Measurements from ENCODE around the gene PON2.

Gene PON2

GRCh38 chr7:95476904-95477594 lies 42.2 kb upstream of the PON2 start:
- peak; percentile 21 for DNase-seq (ENCODE audit: low spot score)
- in situ Hi-C loops (cut with MboI; ENCODE audit: low pct_unique_long_range_greater_than_20kb, low sequenced_read_pairs, unreplicated experiment) = loop anchor here (25.0 kb wide), 1 partner anchor 1040 kb away; no protein-coding TSS in a partner anchor
- TF ChIP-seq, protein P1, sequence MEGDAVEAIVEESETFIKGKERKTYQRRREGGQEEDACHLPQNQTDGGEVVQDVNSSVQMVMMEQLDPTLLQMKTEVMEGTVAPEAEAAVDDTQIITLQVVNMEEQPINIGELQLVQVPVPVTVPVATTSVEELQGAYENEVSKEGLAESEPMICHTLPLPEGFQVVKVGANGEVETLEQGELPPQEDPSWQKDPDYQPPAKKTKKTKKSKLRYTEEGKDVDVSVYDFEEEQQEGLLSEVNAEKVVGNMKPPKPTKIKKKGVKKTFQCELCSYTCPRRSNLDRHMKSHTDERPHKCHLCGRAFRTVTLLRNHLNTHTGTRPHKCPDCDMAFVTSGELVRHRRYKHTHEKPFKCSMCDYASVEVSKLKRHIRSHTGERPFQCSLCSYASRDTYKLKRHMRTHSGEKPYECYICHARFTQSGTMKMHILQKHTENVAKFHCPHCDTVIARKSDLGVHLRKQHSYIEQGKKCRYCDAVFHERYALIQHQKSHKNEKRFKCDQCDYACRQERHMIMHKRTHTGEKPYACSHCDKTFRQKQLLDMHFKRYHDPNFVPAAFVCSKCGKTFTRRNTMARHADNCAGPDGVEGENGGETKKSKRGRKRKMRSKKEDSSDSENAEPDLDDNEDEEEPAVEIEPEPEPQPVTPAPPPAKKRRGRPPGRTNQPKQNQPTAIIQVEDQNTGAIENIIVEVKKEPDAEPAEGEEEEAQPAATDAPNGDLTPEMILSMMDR (IDR thresholded peaks at IDR 0.05; ENCODE audit: extremely low read depth, insufficient read depth, missing control alignments) = peak; percentile 78

GRCh38 chr7:95476072-95476847 lies 41.4 kb upstream of the PON2 start:
- DNase-seq (ENCODE audit: low spot score) = no peak
- in situ Hi-C loops (cut with MboI; ENCODE audit: low pct_unique_long_range_greater_than_20kb, low sequenced_read_pairs, unreplicated experiment) = loop anchor here (25.0 kb wide), 1 partner anchor 1039 kb away; no protein-coding TSS in a partner anchor
- TF ChIP-seq, protein P1 (IDR thresholded peaks at IDR 0.05; ENCODE audit: extremely low read depth, insufficient read depth, missing control alignments) = no peak

DNA sequence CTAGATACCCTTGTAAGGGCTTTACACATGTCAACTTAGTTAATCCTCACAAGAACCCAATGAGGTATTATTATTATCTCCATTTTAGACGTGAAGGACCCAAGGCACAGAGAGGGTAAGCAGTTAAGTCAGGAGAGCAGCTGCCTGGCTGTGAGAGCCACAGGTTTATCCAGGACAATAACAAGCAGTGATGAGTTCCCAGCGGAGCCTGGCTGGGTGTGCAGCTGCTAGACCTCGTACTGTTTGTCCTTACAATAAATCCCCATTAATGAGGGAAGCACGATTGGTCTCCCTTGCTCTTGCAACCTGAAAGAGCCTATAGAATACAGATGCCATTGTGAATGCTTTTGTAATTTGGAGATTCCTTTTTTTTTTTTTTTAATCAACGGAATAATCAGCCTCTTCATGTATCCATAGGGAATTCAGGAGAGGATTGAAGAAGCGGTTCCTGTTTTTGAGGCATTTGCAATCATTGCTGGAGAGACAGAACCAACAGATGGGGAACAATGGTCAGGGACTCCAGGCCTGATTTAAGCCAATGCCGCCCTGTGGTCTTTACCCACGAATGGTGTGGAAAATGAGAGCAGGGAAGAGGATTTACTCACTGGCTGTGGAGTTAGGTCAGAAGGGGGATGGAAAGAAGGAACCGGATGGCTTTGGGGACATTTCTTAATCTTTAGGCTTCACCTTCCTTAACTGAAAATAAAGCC lies 38.6 kb upstream of the PON2 start:
- TF ChIP-seq, protein P1 (IDR thresholded peaks at IDR 0.05; ENCODE audit: extremely low read depth, insufficient read depth, missing control alignments) = no peak
- no peak for DNase-seq (ENCODE audit: low spot score)
- in situ Hi-C loops (cut with MboI; ENCODE audit: low pct_unique_long_range_greater_than_20kb, low sequenced_read_pairs, unreplicated experiment) = no loop called here

- DNase-seq (ENCODE audit: low spot score) = no peak
- in situ Hi-C loops (cut with MboI; ENCODE audit: low pct_unique_long_range_greater_than_20kb, low sequenced_read_pairs, unreplicated experiment) = no loop called here
- TF ChIP-seq, protein P1 (IDR thresholded peaks at IDR 0.05; ENCODE audit: extremely low read depth, insufficient read depth, missing control alignments) = no peak
These were observed 37.8 kb upstream of the PON2 start for GRCh38 chr7:95472581-95473161.

- in situ Hi-C loops (cut with MboI; ENCODE audit: low pct_unique_long_range_greater_than_20kb, low sequenced_read_pairs, unreplicated experiment) = no loop called here
- no peak for DNase-seq (ENCODE audit: low spot score)
- TF ChIP-seq, protein P1 (IDR thresholded peaks at IDR 0.05; ENCODE audit: extremely low read depth, insufficient read depth, missing control alignments) = no peak
These were observed 36.2 kb upstream of the PON2 start for GRCh38 chr7:95471071-95471470.

DNA sequence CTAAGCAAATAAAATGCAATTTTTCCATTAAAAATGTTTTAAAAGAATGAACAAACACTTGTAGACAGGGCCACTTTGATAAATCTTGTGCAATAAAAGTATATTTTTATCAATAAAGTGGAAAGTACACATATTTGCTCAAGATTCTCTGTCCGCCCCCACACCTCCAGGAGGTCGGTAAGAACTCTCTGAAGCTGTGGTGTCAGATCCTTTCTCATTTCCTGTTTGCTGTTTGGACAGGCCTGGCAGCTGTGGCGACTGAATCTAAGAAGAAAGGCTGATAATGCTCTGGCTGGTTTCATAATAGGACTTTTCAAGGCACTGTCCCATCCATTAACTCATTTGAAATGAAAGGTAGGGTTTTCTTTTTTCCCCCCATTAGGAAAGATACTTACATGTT lies 35.6 kb upstream of the PON2 start:
- in situ Hi-C loops (cut with MboI; ENCODE audit: low pct_unique_long_range_greater_than_20kb, low sequenced_read_pairs, unreplicated experiment) = no loop called here
- peak; percentile 24 for DNase-seq (ENCODE audit: low spot score)
- TF ChIP-seq, protein P1 (IDR thresholded peaks at IDR 0.05; ENCODE audit: extremely low read depth, insufficient read depth, missing control alignments) = no peak
